Omental fat pad (tissue), 4 donors: Measurements from ENCODE around the gene CMSS1. TPM values are rescaled to one million over a fixed set of nuclear protein-coding genes. Genes with fewer than 3 reads are reported as not detected.

Experiments
- ATAC-seq: fragments of 150-250 bp; one replicate; pipeline ENCODE4 v1.9.1; 2016; ENCODE audit warnings: mild to moderate bottlenecking, moderate library complexity; ENCODE audit not compliant: low FRiP score
- DNase-seq: peaks from one replicate; pipeline ENCODE4 v3.0.0-alpha.2; 2019; ENCODE audit warnings: low spot score
- CTCF ChIP-seq, 3 donors: fragments of 450-650 bp; IDR thresholded peaks; one replicate each; pipeline ENCODE4 v1.5.1; 2016 to 2017; ENCODE audit warnings: antibody characterized with exemption in 3 of 3, mild to moderate bottlenecking in 3 of 3, moderate library complexity in 2 of 3
- total RNA-seq, 4 donors: library from RNA; depleted of rRNA; stranded (reverse); fragments of >200 nt; gene quantifications; one replicate each; pipeline ENCODE4 v1.1.0, GENCODE V29; 2016

The CMSS1 gene
- total RNA-seq, 4 donors from 2014 or later = 16.9 to 29.3 (median 21.1) TPM

GRCh38 chr3:99858469-99858868 is 40.8 kb downstream of the CMSS1 start:
- TF ChIP-seq CTCF (IDR thresholded peaks at IDR 0.05) = no peak
- ATAC-seq (no peak), DNase-seq (no peak)

- DNase-seq = no peak
- no peak for TF ChIP-seq CTCF (IDR thresholded peaks at IDR 0.05)
- peak; percentile 91 for ATAC-seq
These were observed 42.2 kb downstream of the CMSS1 start for GRCh38 chr3:99859825-99860224.

GRCh38 chr3:99861216-99861615 is 43.6 kb downstream of the CMSS1 start:
- DNase-seq (no peak), ATAC-seq (no peak)
- no peak for TF ChIP-seq CTCF (IDR thresholded peaks at IDR 0.05)

- no peak for TF ChIP-seq CTCF (IDR thresholded peaks at IDR 0.05)
- ATAC-seq = no peak
- DNase-seq = no peak
These were observed 44.5 kb downstream of the CMSS1 start for GRCh38 chr3:99862208-99862607.

GRCh38 chr3:99863002-99863401 is 45.3 kb downstream of the CMSS1 start:
- no peak for ATAC-seq
- DNase-seq = no peak
- no peak for TF ChIP-seq CTCF (IDR thresholded peaks at IDR 0.05)

GRCh38 chr3:99863588-99863987 is 45.9 kb downstream of the CMSS1 start:
- DNase-seq (no peak), ATAC-seq (no peak)
- no peak for TF ChIP-seq CTCF (IDR thresholded peaks at IDR 0.05)

GRCh38 chr3:99864289-99864688 is 46.6 kb downstream of the CMSS1 start:
- ATAC-seq (no peak), DNase-seq (no peak)
- TF ChIP-seq CTCF (IDR thresholded peaks at IDR 0.05) = no peak
